Measurements from ENCODE around the gene ZCWPW2. TPM values are rescaled to one million over a fixed set of nuclear protein-coding genes. Genes with fewer than 3 reads are reported as not detected.

Gene ZCWPW2
- total and polyA plus RNA-seq, 9 donors, result 1.3 to 2.2 (median 1.7) TPM

DNA sequence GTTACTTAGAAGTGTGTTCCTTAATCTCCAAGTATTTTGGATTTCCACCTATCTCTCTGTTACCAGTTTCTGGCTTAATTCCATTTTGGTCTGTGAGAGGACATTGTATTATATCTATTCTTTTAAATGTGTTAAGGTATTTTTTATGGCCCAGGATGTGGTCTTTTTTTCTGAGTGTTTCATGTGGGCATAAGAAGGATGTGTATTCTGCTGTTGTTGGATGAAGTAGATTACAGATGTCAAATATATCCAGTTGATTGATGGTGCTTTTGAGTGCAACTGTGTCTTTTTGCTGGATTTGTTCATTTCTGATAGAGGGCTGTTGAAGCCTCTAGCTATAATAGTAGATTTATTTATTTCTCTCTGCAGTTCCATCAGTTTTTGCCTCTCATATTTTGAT, 136.6 kb downstream of the ZCWPW2 start:
- no peaks in the 10 kb centered on the region for H3K27me3 ChIP-seq (ENCODE audit: control insufficient read depth, insufficient read depth, low read length)
- no peak overlapping the region for H3K4me3 ChIP-seq (ENCODE audit: low read length)
- no peak overlapping the region for H3K27ac ChIP-seq (ENCODE audit: low read length)
- H3K4me1 ChIP-seq (ENCODE audit: control insufficient read depth, insufficient read depth, low read length), result no peaks in the 10 kb centered on the region
- no peak for DNase-seq
- peaks cover 2% of the 10 kb centered on the region for H3K9me3 ChIP-seq (replicated peaks; ENCODE audit: control insufficient read depth, low read depth, low read length)
- H3K36me3 ChIP-seq (ENCODE audit: control insufficient read depth, insufficient read depth, low read length), result no peaks in the 10 kb centered on the region

DNA sequence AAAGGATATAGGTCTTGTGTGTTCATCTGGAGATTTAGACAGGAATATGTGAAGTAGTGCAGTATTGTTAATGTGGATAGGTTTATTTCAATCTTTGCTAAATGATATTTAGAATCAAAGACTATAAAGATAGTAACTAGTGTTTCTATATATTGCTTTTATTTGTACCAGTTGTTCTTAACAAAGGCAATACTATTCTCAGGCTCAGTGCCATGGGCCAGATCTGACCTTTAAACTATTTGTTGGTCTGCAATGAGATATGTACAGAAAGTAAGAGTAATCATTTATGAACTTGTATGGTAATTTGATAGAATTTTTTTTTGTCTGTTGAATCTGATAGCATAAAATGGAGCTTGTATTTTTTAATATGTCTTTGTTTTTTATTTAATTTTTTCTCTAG, 146.8 kb downstream of the ZCWPW2 start:
- no peak overlapping the region for H3K27ac ChIP-seq (ENCODE audit: low read length)
- no peaks in the 10 kb centered on the region for H3K9me3 ChIP-seq (replicated peaks; ENCODE audit: control insufficient read depth, low read depth, low read length)
- no peak for DNase-seq
- H3K36me3 ChIP-seq (ENCODE audit: control insufficient read depth, insufficient read depth, low read length), result no peaks in the 10 kb centered on the region
- no peak overlapping the region for H3K4me3 ChIP-seq (ENCODE audit: low read length)
- H3K27me3 ChIP-seq (ENCODE audit: control insufficient read depth, insufficient read depth, low read length), result no peaks in the 10 kb centered on the region
- H3K4me1 ChIP-seq (ENCODE audit: control insufficient read depth, insufficient read depth, low read length), result no peaks in the 10 kb centered on the region

DNA sequence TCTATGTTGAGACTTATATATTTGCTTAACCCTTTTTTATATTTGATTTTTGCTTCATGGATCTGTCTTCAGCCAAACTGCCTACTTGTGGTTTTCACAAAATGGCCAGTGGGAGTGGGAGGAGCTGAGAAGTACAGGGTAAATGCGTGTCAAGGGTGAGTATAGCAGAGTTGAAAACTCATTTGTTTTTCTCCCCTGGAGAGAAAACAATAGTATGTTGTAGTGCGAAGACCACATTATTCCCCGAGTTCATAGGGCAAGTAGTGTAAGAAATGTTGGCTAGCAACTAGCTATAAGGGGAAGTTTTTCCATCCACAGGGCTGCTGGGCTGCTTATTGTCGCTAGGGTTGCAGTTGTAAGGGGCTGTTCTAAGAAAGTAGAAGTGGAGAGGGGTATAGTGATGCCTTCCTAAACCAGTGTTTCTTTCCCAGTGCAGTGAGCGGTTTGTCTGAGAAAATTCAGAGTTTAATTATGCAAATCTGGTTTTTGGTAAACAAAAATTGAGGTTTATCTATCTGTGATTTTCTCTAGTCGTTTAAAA, 153.9 kb downstream of the ZCWPW2 start:
- Histone ChIP-seq H3K9me3 (replicated peaks; ENCODE audit: control insufficient read depth, low read depth, low read length) (no peaks in the 10 kb centered on the region), H3K27ac (ENCODE audit: low read length) (no peak overlapping the region), H3K4me3 (ENCODE audit: low read length) (no peak overlapping the region), H3K36me3 (ENCODE audit: control insufficient read depth, insufficient read depth, low read length) (no peaks in the 10 kb centered on the region), H3K27me3 (ENCODE audit: control insufficient read depth, insufficient read depth, low read length) (no peaks in the 10 kb centered on the region), H3K4me1 (ENCODE audit: control insufficient read depth, insufficient read depth, low read length) (no peaks in the 10 kb centered on the region)
- DNase-seq, result peak; percentile 1
- 74% methylated on average over 3 of the region's 6 CpGs for WGBS (ENCODE audit: insufficient coverage)

DNA sequence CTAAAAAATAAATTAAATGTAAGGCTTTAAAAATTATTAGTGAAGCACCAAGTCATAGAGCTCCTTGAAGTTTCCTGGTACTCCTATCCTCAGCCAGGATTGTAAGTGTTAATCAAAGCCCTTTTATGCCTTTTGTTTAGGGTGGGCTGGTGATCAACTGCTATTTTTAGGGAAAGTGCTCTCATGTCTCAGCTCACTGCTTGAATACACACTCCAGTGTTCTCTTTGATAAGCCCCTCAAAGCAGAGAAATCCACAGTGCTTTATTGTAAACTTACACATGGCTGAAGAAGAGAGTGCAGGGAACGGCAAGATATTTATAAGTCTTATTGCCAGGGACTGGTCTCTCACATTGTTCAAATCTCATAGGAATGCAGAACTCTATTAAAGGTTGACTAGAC, 156.5 kb downstream of the ZCWPW2 start:
- no peaks in the 10 kb centered on the region for H3K36me3 ChIP-seq (ENCODE audit: control insufficient read depth, insufficient read depth, low read length)
- H3K4me1 ChIP-seq (ENCODE audit: control insufficient read depth, insufficient read depth, low read length), result no peaks in the 10 kb centered on the region
- H3K27me3 ChIP-seq (ENCODE audit: control insufficient read depth, insufficient read depth, low read length), result no peaks in the 10 kb centered on the region
- H3K27ac ChIP-seq (ENCODE audit: low read length), result no peak overlapping the region
- H3K9me3 ChIP-seq (replicated peaks; ENCODE audit: control insufficient read depth, low read depth, low read length), result no peaks in the 10 kb centered on the region
- H3K4me3 ChIP-seq (ENCODE audit: low read length), result no peak overlapping the region
- WGBS (ENCODE audit: insufficient coverage), result no CpG with 5 or more reads among the region's 1 CpG
- DNase-seq, result no peak

DNA sequence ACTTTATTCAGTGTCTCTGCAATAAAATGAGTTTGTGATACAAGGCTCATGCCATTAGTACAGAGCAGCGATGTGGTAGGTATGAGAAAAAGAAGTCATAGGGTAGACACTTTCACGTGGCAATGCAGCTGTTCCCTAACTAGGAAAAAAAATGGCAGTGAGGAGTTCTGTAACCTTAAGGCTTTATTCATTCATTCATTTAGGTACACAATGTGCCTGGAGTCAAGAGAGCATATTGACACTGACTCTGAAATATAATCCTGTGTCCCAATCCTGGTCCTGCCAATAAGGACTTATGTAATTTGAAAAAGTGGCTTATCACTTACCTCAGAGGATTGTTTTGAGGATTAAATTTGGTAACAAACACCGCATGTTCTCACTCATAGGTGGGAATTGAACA, 173.1 kb downstream of the ZCWPW2 start:
- Histone ChIP-seq H3K4me3 (ENCODE audit: low read length) (no peak overlapping the region), H3K9me3 (replicated peaks; ENCODE audit: control insufficient read depth, low read depth, low read length) (no peaks in the 10 kb centered on the region), H3K27ac (ENCODE audit: low read length) (no peak overlapping the region), H3K36me3 (ENCODE audit: control insufficient read depth, insufficient read depth, low read length) (no peaks in the 10 kb centered on the region), H3K4me1 (ENCODE audit: control insufficient read depth, insufficient read depth, low read length) (no peaks in the 10 kb centered on the region), H3K27me3 (ENCODE audit: control insufficient read depth, insufficient read depth, low read length) (no peaks in the 10 kb centered on the region)
- WGBS (ENCODE audit: insufficient coverage), result 89% methylated on average over 1 of the region's 3 CpGs
- DNase-seq, result no peak

DNA sequence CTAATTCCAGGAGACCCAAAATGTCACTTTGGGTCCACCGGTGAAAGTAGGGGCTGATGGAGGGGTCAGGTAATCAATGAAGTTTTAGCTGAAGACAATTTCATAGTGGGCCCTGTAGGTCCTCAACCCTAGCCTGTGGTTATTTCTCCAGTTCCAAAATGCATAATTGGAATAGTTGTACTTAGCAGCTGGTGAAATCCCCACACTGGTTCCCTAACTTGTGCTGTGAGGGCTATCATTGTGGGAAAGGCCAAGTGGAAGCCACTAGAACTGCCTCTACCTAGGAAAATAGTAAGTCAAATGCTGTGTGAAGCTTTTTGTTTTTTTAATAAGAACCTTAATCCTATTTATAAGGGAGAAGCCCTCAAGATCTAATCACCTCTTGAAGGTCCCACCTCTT, 193.8 kb downstream of the ZCWPW2 start:
- Histone ChIP-seq H3K4me1 (ENCODE audit: control insufficient read depth, insufficient read depth, low read length) (no peaks in the 10 kb centered on the region), H3K36me3 (ENCODE audit: control insufficient read depth, insufficient read depth, low read length) (no peaks in the 10 kb centered on the region), H3K4me3 (ENCODE audit: low read length) (no peak overlapping the region), H3K27me3 (ENCODE audit: control insufficient read depth, insufficient read depth, low read length) (no peaks in the 10 kb centered on the region), H3K27ac (ENCODE audit: low read length) (no peak overlapping the region), H3K9me3 (replicated peaks; ENCODE audit: control insufficient read depth, low read depth, low read length) (peaks cover 9% of the 10 kb centered on the region)
- no CpG with 5 or more reads among the region's 1 CpG for WGBS (ENCODE audit: insufficient coverage)
- no peak for DNase-seq

DNA sequence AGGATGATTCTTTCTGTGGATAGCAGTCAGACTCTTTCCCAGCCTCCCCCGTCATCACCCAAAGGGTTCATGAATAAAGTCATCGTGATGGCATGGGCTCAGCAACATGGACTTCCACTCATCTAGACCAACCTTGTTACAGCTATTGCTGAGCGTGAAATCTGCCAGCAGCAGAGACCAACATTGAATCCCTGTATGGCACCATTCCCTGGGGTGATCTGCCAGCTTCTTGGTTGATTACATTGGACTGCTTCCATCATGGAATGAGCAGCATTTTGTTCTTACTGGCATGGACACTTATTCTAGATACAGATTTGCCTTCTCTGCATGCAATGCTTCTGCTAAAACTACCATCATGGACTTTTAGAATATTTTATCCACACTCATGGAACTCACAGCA, 195.7 kb downstream of the ZCWPW2 start:
- Histone ChIP-seq H3K27ac (ENCODE audit: low read length) (no peak overlapping the region), H3K4me1 (ENCODE audit: control insufficient read depth, insufficient read depth, low read length) (no peaks in the 10 kb centered on the region), H3K27me3 (ENCODE audit: control insufficient read depth, insufficient read depth, low read length) (no peaks in the 10 kb centered on the region), H3K9me3 (replicated peaks; ENCODE audit: control insufficient read depth, low read depth, low read length) (peaks cover 9% of the 10 kb centered on the region), H3K36me3 (ENCODE audit: control insufficient read depth, insufficient read depth, low read length) (no peaks in the 10 kb centered on the region), H3K4me3 (ENCODE audit: low read length) (no peak overlapping the region)
- WGBS (ENCODE audit: insufficient coverage), result 93% methylated on average over 3 of the region's 3 CpGs
- no peak for DNase-seq

DNA sequence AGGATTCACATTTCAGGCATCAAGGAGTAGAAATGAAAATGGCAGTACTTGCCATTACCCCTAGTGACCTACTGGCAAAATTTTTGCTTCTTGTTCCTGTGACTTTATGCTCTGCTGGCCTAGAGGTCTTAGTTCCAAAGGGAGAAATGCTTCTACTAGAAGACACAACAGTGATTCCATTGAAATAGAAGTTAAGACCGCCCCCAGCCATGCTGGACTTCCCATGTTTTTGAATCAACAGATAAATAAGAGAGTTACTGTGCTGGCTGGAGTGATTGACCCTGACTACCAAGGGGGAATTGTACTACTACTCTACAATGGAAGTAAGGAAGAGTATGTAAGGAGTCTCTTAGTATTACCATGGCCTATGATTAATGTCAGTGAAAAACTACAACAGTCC, 196.3 kb downstream of the ZCWPW2 start:
- H3K4me3 ChIP-seq (ENCODE audit: low read length), result no peak overlapping the region
- H3K4me1 ChIP-seq (ENCODE audit: control insufficient read depth, insufficient read depth, low read length), result no peaks in the 10 kb centered on the region
- no peaks in the 10 kb centered on the region for H3K27me3 ChIP-seq (ENCODE audit: control insufficient read depth, insufficient read depth, low read length)
- no peak for DNase-seq
- WGBS (ENCODE audit: insufficient coverage), result no CpG with 5 or more reads among the region's 1 CpG
- H3K36me3 ChIP-seq (ENCODE audit: control insufficient read depth, insufficient read depth, low read length), result no peaks in the 10 kb centered on the region
- H3K27ac ChIP-seq (ENCODE audit: low read length), result no peak overlapping the region
- H3K9me3 ChIP-seq (replicated peaks; ENCODE audit: control insufficient read depth, low read depth, low read length), result peaks cover 9% of the 10 kb centered on the region

DNA sequence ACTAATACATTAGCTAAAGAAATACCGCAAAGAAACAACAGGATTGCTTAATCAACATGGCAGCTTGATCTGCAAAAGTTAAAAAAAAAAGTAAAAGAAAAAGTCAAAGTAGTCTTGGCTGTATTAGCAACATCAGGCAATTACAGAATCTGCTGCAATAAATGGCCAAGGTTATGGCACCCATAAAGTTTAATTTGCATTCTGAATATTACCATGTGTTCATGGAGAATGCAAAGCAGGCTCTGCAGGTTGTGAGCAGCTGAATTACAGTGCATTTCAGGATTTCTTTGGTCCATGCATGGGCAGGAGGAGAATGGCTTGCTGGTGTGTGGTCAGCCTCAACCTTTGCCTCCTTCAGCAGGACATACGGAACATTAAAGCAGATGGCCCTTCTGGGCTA, 199.2 kb downstream of the ZCWPW2 start:
- Histone ChIP-seq H3K4me3 (ENCODE audit: low read length) (no peak overlapping the region), H3K36me3 (ENCODE audit: control insufficient read depth, insufficient read depth, low read length) (no peaks in the 10 kb centered on the region), H3K27me3 (ENCODE audit: control insufficient read depth, insufficient read depth, low read length) (no peaks in the 10 kb centered on the region), H3K27ac (ENCODE audit: low read length) (no peak overlapping the region), H3K4me1 (ENCODE audit: control insufficient read depth, insufficient read depth, low read length) (no peaks in the 10 kb centered on the region), H3K9me3 (replicated peaks; ENCODE audit: control insufficient read depth, low read depth, low read length) (no peaks in the 10 kb centered on the region)
- WGBS (ENCODE audit: insufficient coverage), result 57% methylated on average over 1 of the region's 2 CpGs
- DNase-seq, result no peak

DNA sequence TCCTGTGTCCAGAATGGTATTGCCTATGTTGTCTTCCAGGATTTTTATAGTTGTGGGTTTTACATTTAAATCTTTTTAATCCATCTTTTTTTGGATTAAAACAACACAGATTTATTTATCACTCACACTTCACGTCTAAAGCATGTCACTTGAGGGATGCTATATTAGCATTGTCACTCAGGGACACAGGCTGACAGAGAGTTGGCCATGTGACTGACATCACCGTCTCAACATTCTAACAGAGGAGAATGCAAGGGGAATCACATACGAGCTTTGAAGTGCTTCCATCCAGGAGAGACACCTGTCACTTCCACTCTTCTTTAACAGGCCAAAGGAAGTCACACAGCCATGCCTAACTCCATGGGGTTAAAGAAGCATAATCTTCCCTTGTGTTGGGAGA, 204.7 kb downstream of the ZCWPW2 start:
- Histone ChIP-seq H3K9me3 (replicated peaks; ENCODE audit: control insufficient read depth, low read depth, low read length) (no peaks in the 10 kb centered on the region), H3K27me3 (ENCODE audit: control insufficient read depth, insufficient read depth, low read length) (no peaks in the 10 kb centered on the region), H3K4me3 (ENCODE audit: low read length) (no peak overlapping the region), H3K36me3 (ENCODE audit: control insufficient read depth, insufficient read depth, low read length) (no peaks in the 10 kb centered on the region), H3K4me1 (ENCODE audit: control insufficient read depth, insufficient read depth, low read length) (no peaks in the 10 kb centered on the region), H3K27ac (ENCODE audit: low read length) (no peak overlapping the region)
- DNase-seq, result no peak
- 100% methylated on average over 1 of the region's 3 CpGs for WGBS (ENCODE audit: insufficient coverage)

DNA sequence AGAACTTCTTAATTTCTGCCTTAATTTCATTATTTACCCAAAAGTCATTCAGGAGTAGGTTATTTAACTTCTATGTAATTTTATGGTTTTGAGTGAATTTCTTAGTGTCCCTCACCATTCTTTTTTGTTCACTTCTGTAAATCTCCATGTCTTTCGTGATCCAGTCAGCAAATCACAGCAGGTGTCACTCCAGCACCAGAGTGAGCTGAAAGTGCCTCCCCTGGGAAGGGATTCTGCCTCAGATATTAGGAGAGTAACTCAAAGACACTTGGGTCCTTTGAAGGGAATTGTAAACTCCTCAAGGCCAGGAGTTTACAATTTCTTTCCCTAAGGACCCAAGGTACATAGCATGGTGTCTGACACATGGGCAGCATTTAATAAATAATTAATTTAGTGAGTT, 207.7 kb downstream of the ZCWPW2 start:
- H3K4me1 ChIP-seq (ENCODE audit: control insufficient read depth, insufficient read depth, low read length), result no peaks in the 10 kb centered on the region
- H3K27me3 ChIP-seq (ENCODE audit: control insufficient read depth, insufficient read depth, low read length), result no peaks in the 10 kb centered on the region
- no peaks in the 10 kb centered on the region for H3K9me3 ChIP-seq (replicated peaks; ENCODE audit: control insufficient read depth, low read depth, low read length)
- DNase-seq, result no peak
- H3K36me3 ChIP-seq (ENCODE audit: control insufficient read depth, insufficient read depth, low read length), result no peaks in the 10 kb centered on the region
- WGBS (ENCODE audit: insufficient coverage), result no CpG with 5 or more reads among the region's 1 CpG
- no peak overlapping the region for H3K27ac ChIP-seq (ENCODE audit: low read length)
- no peak overlapping the region for H3K4me3 ChIP-seq (ENCODE audit: low read length)
